Measurements from ENCODE around the gene TRIO.

TRIO gene

GRCh38 chr5:14209222-14209822, 66.2 kb downstream of the TRIO start:
- no peak for DNase-seq (ENCODE audit: low spot score)

GRCh38 chr5:14209836-14210235, 66.7 kb downstream of the TRIO start:
- no peak for DNase-seq (ENCODE audit: low spot score)

GRCh38 chr5:14210729-14211128, 67.6 kb downstream of the TRIO start:
- no peak for DNase-seq (ENCODE audit: low spot score)

GRCh38 chr5:14211818-14212803, 69.0 kb downstream of the TRIO start:
- no peak for DNase-seq (ENCODE audit: low spot score)

- DNase-seq (ENCODE audit: low spot score), result no peak
Measured at GRCh38 chr5:14212838-14213237, 69.7 kb downstream of the TRIO start.

- DNase-seq (ENCODE audit: low spot score), result no peak
Measured at GRCh38 chr5:14213253-14213652, 70.1 kb downstream of the TRIO start.

GRCh38 chr5:14213813-14214585, 70.9 kb downstream of the TRIO start:
- DNase-seq (ENCODE audit: low spot score), result no peak

- no peak for DNase-seq (ENCODE audit: low spot score)
Measured at GRCh38 chr5:14215901-14216300, 72.8 kb downstream of the TRIO start.

- DNase-seq (ENCODE audit: low spot score), result no peak
Measured at GRCh38 chr5:14216372-14216771, 73.2 kb downstream of the TRIO start.

- no peak for DNase-seq (ENCODE audit: low spot score)
Measured at GRCh38 chr5:14216902-14217301, 73.8 kb downstream of the TRIO start.

- DNase-seq (ENCODE audit: low spot score), result no peak
Measured at GRCh38 chr5:14217587-14217986, 74.4 kb downstream of the TRIO start.

GRCh38 chr5:14218011-14218410, 74.9 kb downstream of the TRIO start:
- no peak for DNase-seq (ENCODE audit: low spot score)

- DNase-seq (ENCODE audit: low spot score), result no peak
Measured at GRCh38 chr5:14218480-14218879, 75.3 kb downstream of the TRIO start.

- no peak for DNase-seq (ENCODE audit: low spot score)
Measured at GRCh38 chr5:14218897-14219573, 75.9 kb downstream of the TRIO start.

- no peak for DNase-seq (ENCODE audit: low spot score)
Measured at GRCh38 chr5:14219800-14220512, 76.8 kb downstream of the TRIO start.

GRCh38 chr5:14220642-14221041, 77.5 kb downstream of the TRIO start:
- DNase-seq (ENCODE audit: low spot score), result no peak

GRCh38 chr5:14221732-14222131, 78.6 kb downstream of the TRIO start:
- DNase-seq (ENCODE audit: low spot score), result no peak

- no peak for DNase-seq (ENCODE audit: low spot score)
Measured at GRCh38 chr5:14222206-14222605, 79.1 kb downstream of the TRIO start.

GRCh38 chr5:14223372-14223771, 80.2 kb downstream of the TRIO start:
- DNase-seq (ENCODE audit: low spot score), result no peak

GRCh38 chr5:14225173-14225834, 82.2 kb downstream of the TRIO start:
- DNase-seq (ENCODE audit: low spot score), result no peak

GRCh38 chr5:14226149-14226548, 83.0 kb downstream of the TRIO start:
- no peak for DNase-seq (ENCODE audit: low spot score)
